DOHH2 (cell line): Measurements from ENCODE around the gene CACTIN.

ENCODE experiments used
- EZH2phosphoT487 ChIP-seq: fragments of 200-600 bp; sonication (generic); IDR thresholded peaks from 2 replicates; pipeline ENCODE4 v1.6.1; 2017; ENCODE audit warnings: borderline replicate concordance, mild to moderate bottlenecking, antibody characterized with exemption, low read length, moderate library complexity, mixed read lengths
- TF ChIP-seq, protein P1 (sequence below): fragments of 200-600 bp; sonication (generic); IDR thresholded peaks from one replicate; pipeline ENCODE4 v1.5.1; 2014; ENCODE audit warnings: antibody characterized with exemption, mild to moderate bottlenecking, low read depth, low read length; ENCODE audit not compliant: poor library complexity, severe bottlenecking

- TF ChIP-seq, protein P1, sequence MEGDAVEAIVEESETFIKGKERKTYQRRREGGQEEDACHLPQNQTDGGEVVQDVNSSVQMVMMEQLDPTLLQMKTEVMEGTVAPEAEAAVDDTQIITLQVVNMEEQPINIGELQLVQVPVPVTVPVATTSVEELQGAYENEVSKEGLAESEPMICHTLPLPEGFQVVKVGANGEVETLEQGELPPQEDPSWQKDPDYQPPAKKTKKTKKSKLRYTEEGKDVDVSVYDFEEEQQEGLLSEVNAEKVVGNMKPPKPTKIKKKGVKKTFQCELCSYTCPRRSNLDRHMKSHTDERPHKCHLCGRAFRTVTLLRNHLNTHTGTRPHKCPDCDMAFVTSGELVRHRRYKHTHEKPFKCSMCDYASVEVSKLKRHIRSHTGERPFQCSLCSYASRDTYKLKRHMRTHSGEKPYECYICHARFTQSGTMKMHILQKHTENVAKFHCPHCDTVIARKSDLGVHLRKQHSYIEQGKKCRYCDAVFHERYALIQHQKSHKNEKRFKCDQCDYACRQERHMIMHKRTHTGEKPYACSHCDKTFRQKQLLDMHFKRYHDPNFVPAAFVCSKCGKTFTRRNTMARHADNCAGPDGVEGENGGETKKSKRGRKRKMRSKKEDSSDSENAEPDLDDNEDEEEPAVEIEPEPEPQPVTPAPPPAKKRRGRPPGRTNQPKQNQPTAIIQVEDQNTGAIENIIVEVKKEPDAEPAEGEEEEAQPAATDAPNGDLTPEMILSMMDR: no peak
- TF ChIP-seq EZH2phosphoT487: no peak
These were observed 15.6 kb downstream of the CACTIN start for GRCh38 chr19:3610745-3611717.
